ENCODE results near the gene SLC4A7.
"Not testable (repeated sequence)": the region's sequence is repeated elsewhere in the genome, so short reads cannot be mapped to it uniquely, and the experiment has no call there.

Gene SLC4A7

DNA sequence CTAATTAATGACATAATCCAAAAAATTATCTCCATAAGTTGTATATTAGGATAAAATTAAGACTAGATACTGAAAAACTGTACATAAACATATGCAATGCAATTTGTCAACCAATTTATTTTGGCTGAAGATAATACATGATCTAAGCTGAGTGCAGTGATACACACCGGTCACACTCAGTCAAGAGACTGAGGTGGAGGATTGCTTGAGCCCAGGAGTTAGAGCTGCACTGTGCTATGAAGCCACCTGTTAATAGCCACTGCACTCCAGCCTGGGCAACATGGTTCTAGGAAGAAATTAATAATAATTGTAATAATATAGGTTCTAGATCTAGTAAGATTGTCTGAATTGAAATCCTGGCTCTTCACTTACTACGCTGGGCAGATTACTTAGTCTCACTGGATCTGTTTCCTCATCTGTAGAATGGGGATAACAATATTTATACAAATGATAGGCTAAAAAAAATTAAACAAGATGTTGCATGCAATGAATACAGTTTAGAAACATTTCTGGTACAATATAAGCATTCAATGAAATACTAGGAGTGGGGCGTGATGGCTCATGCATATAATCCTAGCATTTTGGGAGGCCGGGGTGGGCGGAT lies 15.8 kb downstream of the SLC4A7 start:
- no peak for DNase-seq
- TF ChIP-seq GATA1 (IDR thresholded peaks at IDR 0.05; ENCODE audit: low read depth, low read length) (no peak), POLR2A (IDR thresholded peaks at IDR 0.05; ENCODE audit: low read length) (no peak)

DNA sequence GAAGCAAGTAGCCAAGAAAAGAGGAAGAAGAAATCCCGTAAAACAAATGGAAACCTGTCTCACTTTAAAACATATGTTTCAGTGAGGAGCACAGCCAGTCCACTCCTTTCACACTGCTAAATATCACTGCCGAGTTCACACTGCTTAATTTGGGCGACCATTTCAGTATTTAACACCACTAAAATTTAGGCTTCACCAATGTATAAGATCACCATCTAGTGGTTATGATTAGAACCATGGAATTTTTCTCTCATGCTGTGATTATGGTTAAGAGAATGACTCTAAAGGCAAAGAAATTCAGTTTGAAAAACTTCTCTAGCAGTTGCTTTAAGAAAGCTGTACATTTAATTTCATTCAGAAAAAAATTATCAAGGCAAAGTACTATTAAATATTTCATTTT lies 16.6 kb downstream of the SLC4A7 start:
- TF ChIP-seq POLR2A (IDR thresholded peaks at IDR 0.05; ENCODE audit: low read length), result no peak
- DNase-seq, result peak; percentile 25 to 26

DNA sequence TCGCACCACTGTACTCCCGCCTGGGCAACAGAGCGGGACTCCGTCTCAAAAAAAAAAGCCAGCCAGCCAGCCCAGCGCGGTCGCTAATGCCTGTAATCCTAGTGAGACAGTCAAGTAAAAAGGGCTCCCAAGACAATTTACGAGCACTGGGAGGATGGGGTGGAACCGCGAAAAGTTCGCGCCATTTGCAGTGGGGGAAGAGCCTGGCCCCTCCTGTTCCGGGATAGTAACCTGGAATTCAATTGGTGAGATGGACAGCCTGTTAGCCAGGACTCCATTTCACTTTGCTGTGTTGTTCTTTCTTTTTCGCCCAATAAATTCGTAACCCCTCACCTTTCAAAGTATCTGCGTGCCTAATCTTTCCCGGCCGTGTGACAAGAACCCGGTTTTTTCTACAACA lies 19.5 kb downstream of the SLC4A7 start:
- TF ChIP-seq GATA1 (IDR thresholded peaks at IDR 0.05; ENCODE audit: low read depth, low read length) (no peak), POLR2A (IDR thresholded peaks at IDR 0.05; ENCODE audit: low read length) (no peak)
- no peak for DNase-seq

DNA sequence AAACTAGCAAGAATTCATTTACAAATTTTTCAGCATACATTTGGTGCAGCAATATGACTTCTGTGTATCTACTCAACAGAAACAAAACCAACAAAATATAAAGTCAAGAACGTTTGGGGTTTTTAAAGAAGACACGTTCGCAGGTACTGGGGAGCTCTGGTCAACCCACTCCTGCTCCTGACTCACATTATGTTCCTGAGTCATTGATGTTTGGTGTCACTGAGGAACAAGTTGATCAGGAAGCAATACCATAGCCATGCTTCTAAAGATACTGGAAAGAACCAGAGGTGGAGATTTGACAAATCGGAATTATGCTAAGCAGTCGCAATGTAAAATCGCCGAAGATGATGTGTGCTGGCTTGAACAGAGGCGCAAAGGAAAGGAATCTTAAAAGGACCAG lies 22.0 kb downstream of the SLC4A7 start:
- DNase-seq, result no peak
- no peak for TF ChIP-seq POLR2A (IDR thresholded peaks at IDR 0.05; ENCODE audit: low read length)
- TF ChIP-seq GATA1 (IDR thresholded peaks at IDR 0.05; ENCODE audit: low read depth, low read length), result no peak

DNA sequence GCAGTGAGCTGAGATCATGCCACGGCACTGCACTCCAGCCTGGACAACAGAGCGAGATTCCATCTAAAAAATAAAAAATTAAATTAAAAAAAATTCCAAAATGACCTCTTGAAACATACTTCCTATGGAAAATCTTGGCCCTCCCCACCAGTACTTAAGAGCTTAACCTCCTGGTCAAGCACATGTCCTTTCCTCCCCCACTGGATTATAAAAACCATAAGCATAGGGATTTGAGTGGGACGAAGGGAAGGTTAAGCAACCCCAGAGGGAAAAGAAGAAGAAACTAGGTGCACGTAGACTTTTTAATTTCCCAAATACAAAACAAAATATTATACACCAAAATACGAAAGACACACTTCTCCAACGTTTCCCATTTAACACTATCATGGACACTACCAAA lies 25.3 kb downstream of the SLC4A7 start:
- TF ChIP-seq POLR2A (IDR thresholded peaks at IDR 0.05; ENCODE audit: low read length) (no peak), GATA1 (IDR thresholded peaks at IDR 0.05; ENCODE audit: low read depth, low read length) (no peak)
- DNase-seq, result no peak

DNA sequence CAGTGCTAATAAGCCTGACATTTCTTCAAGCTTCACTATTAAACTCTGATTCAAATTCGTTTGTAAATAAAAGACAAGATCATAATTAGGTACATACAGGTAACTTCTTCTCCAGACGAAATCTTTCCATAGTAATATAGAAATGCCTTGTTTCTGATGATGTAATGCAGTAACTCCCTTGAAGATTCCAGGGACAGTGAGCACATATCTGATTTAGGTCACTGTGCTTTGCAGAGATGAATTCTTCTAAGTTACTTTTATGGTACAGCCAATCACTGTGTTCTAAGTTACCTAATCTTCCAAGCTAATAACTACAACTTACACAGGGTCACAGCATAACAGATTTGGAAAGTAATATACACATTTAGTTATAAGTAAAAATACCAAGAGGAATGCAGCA lies 27.6 kb downstream of the SLC4A7 start:
- no peak for DNase-seq
- TF ChIP-seq POLR2A (IDR thresholded peaks at IDR 0.05; ENCODE audit: low read length), result no peak
- TF ChIP-seq GATA1 (IDR thresholded peaks at IDR 0.05; ENCODE audit: low read depth, low read length), result no peak

DNA sequence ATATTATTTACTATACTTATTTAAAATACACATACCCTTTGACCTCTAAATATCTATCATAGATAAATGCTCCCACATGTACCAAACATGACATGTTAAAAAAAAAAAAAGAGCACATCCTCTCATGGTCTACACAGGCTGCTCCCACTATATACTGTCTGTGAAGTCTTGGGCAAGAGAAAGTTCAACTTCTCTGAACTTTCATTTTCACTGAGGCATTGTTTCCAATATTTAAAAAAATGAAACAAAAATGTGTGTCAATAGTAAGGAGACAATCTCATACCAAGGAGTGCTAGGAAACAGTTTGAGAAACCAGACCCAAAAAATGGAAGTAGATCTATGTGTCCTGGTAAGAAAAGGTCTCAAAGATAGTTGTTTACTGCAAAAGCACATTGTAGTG lies 29.3 kb downstream of the SLC4A7 start:
- TF ChIP-seq POLR2A (IDR thresholded peaks at IDR 0.05; ENCODE audit: low read length) (no peak), GATA1 (IDR thresholded peaks at IDR 0.05; ENCODE audit: low read depth, low read length) (no peak)
- no peak for DNase-seq

DNA sequence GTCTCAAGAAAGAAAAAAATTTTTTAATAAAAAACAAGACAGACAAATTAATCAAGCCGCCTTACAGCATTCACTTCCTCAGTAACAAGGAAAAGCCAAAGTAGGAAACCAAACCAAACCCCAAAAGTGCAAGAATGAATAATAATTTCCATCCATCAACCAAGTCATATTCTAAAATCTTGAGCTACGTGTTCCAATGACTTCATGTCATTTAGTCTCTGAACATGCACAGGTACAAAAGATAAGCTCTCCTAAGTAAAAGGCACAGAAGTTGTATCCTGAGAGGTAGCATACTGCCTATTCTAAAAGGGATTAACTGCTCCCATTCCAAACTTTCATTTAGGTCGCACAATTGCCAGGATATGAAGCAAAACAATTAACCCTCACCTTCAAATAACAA lies 29.7 kb downstream of the SLC4A7 start:
- TF ChIP-seq GATA1 (IDR thresholded peaks at IDR 0.05; ENCODE audit: low read depth, low read length) (no peak), POLR2A (IDR thresholded peaks at IDR 0.05; ENCODE audit: low read length) (no peak)
- no peak for DNase-seq

DNA sequence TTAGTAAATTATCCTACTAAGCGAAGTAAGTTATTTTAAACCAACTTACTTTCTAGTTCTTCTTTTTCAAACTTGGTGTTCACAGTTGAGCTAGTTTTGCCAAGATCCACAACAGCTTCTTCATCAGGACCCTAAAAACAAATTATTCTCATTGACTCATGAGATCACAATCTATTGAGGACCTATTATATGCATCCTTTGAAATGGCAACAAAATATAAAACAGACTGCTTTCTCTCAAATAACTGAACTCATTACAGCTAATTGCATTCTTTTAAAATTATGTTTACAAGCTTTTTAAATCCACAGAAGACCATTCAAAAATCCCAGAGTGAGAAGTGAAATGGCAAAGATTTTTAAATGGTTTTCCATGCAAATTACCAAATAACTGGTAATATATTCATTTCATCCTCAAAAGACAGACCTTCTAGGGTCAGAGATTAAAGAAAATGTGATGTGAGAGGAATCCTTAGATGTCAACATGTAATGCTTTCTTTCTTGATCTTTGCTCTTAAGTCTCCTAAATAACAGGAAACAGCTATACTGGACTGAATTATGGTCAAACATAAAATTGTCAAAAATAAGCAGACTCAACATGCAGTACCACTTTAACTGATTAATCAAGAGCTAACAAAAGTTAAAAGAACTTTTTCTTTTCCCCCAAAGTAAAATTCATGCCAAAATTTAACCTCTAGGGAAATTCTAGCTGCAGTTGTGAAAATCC lies 31.7 kb downstream of the SLC4A7 start:
- no peak for DNase-seq
- no peak for TF ChIP-seq POLR2A (IDR thresholded peaks at IDR 0.05; ENCODE audit: low read length)
- TF ChIP-seq GATA1 (IDR thresholded peaks at IDR 0.05; ENCODE audit: low read depth, low read length), result no peak

DNA sequence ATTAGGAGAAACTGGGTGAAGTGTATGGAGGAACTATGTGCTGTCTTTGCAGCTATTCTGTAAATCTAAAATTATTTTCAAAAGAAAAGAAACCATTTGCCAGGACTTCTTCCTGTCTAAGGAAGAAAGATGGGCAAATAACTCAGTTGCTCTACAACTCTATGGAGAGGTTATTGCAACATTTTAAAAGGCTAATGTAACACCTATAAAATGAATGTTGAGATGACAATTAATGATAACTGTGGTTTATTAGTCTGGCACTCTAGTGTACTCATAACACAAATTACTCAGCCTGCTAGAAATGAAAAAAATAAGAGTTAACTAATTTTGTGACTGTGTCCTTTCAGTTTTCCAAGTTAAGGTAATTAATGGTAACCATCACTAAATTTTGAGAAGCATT lies 32.3 kb downstream of the SLC4A7 start:
- no peak for TF ChIP-seq POLR2A (IDR thresholded peaks at IDR 0.05; ENCODE audit: low read length)
- DNase-seq, result no peak

DNA sequence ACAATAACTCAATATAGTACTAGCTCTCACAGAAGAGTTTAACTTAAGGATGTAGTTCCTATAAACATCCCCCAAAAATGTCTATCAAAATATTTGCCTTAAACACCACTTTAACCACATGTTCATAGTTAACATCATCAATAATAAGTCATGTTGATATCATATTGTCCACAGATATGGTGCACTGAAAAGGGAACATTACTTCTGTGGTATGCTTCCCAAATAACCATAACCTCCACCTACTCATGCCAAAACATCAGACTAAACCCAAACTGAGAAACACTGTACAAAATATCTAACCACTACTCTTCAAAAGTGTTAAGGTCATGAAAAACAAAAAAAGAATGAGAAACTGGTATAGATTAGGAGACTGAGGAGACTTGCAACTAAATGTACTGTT lies 32.9 kb downstream of the SLC4A7 start:
- DNase-seq, result no peak
- TF ChIP-seq GATA1 (IDR thresholded peaks at IDR 0.05; ENCODE audit: low read depth, low read length), result no peak

DNA sequence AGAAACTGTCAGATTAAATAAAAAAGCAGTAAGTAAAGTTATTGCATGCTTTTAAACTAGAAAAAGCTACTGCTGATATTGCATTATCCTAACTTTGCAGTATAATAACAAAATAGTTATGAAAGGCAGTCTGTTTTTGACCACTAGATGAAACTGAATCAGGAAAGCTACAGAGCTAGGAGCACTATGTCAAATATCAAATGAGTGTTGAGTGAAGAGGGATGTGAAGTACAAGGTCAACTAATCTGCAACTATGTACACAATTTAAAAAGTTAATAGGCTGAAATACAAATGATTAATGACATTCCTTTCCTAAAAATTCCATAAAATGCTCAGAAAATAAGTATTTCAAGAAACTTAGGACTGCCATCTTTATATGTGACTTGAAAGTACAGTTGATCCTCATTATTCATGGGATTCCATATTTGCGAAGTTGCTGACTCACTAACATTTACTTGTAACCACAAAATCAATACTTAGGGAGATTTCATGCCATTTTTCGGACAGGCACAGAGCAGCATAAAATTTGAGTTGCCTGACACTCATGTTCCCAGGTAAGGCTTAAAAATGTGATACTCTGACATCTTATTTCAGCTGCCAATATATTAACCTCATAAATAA lies 34.5 kb downstream of the SLC4A7 start:
- DNase-seq, result no peak
- no peak for TF ChIP-seq GATA1 (IDR thresholded peaks at IDR 0.05; ENCODE audit: low read depth, low read length)
- no peak for TF ChIP-seq POLR2A (IDR thresholded peaks at IDR 0.05; ENCODE audit: low read length)

DNA sequence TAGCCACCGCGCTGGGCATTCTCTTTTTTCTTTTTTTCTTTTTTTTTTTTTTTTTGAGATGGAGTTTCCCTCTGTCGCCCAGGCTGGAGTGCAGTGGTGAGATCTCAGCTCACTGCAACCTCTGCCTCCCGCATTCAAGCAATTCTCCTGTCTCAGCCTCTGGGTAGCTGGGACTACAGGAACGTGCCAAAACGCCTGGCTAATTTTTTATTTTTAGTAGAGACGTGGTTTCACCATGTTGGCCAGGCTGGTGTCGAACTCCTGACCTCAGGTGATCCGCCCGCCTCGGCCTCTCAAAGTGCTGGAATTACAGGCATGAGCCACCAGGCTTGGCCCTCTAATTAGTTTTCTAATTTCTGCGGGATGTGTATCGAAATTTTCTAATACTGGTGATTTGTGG lies 41.2 kb downstream of the SLC4A7 start:
- DNase-seq, result not testable (repeated sequence)

DNA sequence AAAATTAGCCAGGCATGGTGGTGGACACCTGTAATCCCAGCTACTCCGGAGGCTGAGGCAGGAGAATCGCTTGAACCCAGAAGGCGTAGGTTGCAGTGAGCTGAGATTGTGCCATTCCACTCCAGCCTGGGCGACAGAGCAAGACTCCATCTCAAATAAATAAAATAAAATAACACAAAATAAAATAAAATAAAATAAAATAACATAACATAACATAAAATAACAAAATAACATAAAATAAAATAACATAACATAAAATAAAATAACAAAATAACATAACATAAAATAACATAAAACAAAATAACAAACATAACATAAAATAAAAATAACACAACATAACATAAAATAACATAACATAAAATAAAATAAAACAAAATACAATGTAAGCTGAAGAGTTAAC lies 45.8 kb downstream of the SLC4A7 start:
- DNase-seq, result not testable (repeated sequence)

DNA sequence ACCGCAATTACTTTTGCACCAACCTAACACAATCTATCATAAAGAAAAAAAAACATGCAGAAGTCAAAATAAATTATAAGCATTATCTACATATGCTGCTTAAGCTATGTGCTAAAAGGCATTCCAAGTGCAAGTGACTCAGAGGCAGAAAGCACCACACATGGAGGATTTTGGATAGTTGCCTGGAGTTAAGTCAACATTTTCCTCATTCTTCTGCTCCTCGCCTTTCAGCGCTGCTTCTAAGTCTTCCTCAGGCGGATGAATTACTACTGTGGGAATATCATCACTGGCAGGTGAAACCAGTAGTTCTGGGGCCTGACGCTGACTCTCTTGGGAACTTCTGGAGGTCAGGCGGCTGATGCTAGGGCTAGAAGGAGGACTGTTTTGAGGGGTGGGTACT lies 53.1 kb downstream of the SLC4A7 start:
- TF ChIP-seq GATA1 (IDR thresholded peaks at IDR 0.05; ENCODE audit: low read depth, low read length), result no peak
- no peak for TF ChIP-seq POLR2A (IDR thresholded peaks at IDR 0.05; ENCODE audit: low read length)
- DNase-seq, result no peak

Data from erythroblast (primary cell).